Measurements from ENCODE around the gene FGF7. TPM values are rescaled to one million over a fixed set of nuclear protein-coding genes. Genes with fewer than 3 reads are reported as not detected.

Gene FGF7
- total RNA-seq, 2 donors from 2014 or later, result not detected

DNA sequence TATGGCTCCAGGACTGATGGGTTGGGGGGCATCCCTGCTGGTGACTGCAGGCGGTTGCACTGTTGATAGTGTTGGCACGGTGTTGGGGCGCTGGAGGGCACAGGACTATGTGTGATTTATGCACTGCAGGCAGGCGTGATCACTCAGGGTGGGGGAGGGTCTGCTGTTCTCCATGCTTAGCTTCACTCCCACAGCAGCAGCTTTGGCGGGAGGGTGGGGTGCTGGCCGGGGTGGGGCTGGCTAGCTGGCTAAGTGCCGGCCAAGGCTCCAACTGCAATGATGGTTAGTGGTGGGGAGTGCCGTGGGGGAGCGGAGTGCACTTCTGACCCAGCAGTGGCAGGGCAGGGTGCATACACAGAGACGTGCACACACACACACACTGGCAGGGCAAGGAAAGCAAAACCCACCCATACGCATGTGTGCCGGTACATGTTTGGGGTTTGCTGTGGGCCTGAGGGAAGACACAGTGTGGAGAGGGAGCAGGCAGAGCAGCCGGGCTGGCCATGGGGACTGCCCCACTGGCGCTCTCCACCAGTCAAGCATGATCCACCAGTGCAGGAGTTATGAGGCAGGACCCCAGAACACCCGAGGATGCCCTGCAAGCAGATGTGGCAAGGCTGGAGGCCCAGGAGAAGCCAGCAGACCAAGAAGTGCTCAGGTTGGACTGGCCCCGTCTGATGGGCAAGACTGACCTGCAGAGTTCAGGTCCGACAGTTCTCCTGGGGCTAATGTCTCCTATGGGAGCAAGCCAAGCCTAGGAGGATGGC lies 16.5 kb upstream of the FGF7 start:
- Mint-ChIP-seq H3K4me3 (no peak overlapping the region), H3K4me1 (no peaks in the 10 kb centered on the region), H3K36me3 (ENCODE audit: low read depth) (no peaks in the 10 kb centered on the region), H3K27me3 (ENCODE audit: insufficient read depth) (no peaks in the 10 kb centered on the region), H3K9me3 (peaks cover 3% of the 10 kb centered on the region), H3K27ac (no peak overlapping the region)
- H3K9me3 ChIP-seq (ENCODE audit: control insufficient read depth, low read length), result no peaks in the 10 kb centered on the region
- TF ChIP-seq, protein P1, sequence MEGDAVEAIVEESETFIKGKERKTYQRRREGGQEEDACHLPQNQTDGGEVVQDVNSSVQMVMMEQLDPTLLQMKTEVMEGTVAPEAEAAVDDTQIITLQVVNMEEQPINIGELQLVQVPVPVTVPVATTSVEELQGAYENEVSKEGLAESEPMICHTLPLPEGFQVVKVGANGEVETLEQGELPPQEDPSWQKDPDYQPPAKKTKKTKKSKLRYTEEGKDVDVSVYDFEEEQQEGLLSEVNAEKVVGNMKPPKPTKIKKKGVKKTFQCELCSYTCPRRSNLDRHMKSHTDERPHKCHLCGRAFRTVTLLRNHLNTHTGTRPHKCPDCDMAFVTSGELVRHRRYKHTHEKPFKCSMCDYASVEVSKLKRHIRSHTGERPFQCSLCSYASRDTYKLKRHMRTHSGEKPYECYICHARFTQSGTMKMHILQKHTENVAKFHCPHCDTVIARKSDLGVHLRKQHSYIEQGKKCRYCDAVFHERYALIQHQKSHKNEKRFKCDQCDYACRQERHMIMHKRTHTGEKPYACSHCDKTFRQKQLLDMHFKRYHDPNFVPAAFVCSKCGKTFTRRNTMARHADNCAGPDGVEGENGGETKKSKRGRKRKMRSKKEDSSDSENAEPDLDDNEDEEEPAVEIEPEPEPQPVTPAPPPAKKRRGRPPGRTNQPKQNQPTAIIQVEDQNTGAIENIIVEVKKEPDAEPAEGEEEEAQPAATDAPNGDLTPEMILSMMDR (conservative IDR thresholded peaks at IDR 0.05), result no peak
- H3K4me1 ChIP-seq (ENCODE audit: control insufficient read depth, insufficient read depth, low read length), result no peaks in the 10 kb centered on the region
- no peaks in the 10 kb centered on the region for H3K27me3 ChIP-seq (ENCODE audit: control insufficient read depth, insufficient read depth, low read length, poor library complexity, severe bottlenecking)
- no peak overlapping the region for H3K27ac ChIP-seq (ENCODE audit: low read depth, low read length)
- no peak overlapping the region for H3K9ac ChIP-seq (ENCODE audit: extremely low read depth, low read length, poor library complexity, severe bottlenecking)
- no peaks in the 10 kb centered on the region for H3K36me3 ChIP-seq (ENCODE audit: control insufficient read depth, insufficient read depth, low read length)
- DNase-seq, result no peak
- WGBS, 2 experiments (ENCODE audit: insufficient coverage in 1 of 2, insufficient read length in 1 of 2), result 92% methylated on average over 7 to 17 of the region's 17 CpGs
- no peak overlapping the region for H3K4me3 ChIP-seq (ENCODE audit: low read length)

DNA sequence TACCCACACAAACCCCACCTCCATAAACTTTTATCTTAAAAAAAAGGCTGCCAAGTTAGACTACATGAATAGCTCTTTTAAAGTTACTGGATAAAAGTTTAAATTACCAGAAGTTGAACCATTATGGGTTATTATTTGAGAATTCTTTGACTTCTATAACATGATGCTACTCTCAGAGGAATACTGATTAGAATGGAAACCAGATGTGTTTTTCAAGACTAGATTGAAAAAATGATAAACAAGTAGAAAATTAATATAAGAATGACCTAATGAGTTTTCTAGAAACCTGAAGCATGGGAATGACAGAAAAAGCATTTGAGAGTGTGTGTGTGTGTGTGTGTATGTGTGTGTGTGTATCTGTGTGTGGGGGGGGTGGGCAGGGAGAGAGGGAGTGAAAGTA lies 12.4 kb upstream of the FGF7 start:
- Histone ChIP-seq H3K4me3 (ENCODE audit: low read length) (no peak overlapping the region), H3K4me1 (ENCODE audit: control insufficient read depth, insufficient read depth, low read length) (no peaks in the 10 kb centered on the region), H3K27ac (ENCODE audit: low read depth, low read length) (no peak overlapping the region), H3K9me3 (ENCODE audit: control insufficient read depth, low read length) (no peaks in the 10 kb centered on the region), H3K36me3 (ENCODE audit: control insufficient read depth, insufficient read depth, low read length) (no peaks in the 10 kb centered on the region), H3K9ac (ENCODE audit: extremely low read depth, low read length, poor library complexity, severe bottlenecking) (no peak overlapping the region), H3K27me3 (ENCODE audit: control insufficient read depth, insufficient read depth, low read length, poor library complexity, severe bottlenecking) (no peaks in the 10 kb centered on the region)
- no peak for DNase-seq
- H3K4me1 Mint-ChIP-seq, result no peaks in the 10 kb centered on the region
- no peaks in the 10 kb centered on the region for H3K9me3 Mint-ChIP-seq
- H3K27me3 Mint-ChIP-seq (ENCODE audit: insufficient read depth), result no peaks in the 10 kb centered on the region
- H3K4me3 Mint-ChIP-seq, result no peak overlapping the region
- no peaks in the 10 kb centered on the region for H3K36me3 Mint-ChIP-seq (ENCODE audit: low read depth)
- TF ChIP-seq, protein P1 (conservative IDR thresholded peaks at IDR 0.05), result no peak
- H3K27ac Mint-ChIP-seq, result no peak overlapping the region

DNA sequence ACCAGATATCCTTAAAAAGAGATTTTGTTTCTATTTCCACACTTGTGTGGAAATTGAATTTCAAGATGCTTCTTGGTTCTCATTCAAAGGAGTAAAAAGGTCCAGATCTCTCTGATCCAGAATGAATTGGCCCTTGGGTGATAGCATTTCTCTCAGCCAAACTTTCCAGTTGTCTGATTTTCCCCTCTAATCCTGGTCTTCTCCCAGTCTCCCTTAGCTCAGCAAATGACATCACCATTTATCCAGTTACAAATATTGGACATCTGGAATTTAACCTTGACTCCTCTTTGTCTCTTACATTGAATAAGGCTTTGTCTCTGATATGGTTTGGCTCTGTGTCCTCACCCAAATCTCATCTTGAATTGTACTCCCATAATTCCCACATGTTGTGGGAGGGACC lies 10.2 kb upstream of the FGF7 start:
- no peak overlapping the region for H3K27ac Mint-ChIP-seq
- Histone ChIP-seq H3K9me3 (ENCODE audit: control insufficient read depth, low read length) (no peaks in the 10 kb centered on the region), H3K9ac (ENCODE audit: extremely low read depth, low read length, poor library complexity, severe bottlenecking) (no peak overlapping the region), H3K4me1 (ENCODE audit: control insufficient read depth, insufficient read depth, low read length) (no peaks in the 10 kb centered on the region), H3K36me3 (ENCODE audit: control insufficient read depth, insufficient read depth, low read length) (no peaks in the 10 kb centered on the region), H3K27ac (ENCODE audit: low read depth, low read length) (no peak overlapping the region), H3K4me3 (ENCODE audit: low read length) (no peak overlapping the region), H3K27me3 (ENCODE audit: control insufficient read depth, insufficient read depth, low read length, poor library complexity, severe bottlenecking) (no peaks in the 10 kb centered on the region)
- H3K27me3 Mint-ChIP-seq (ENCODE audit: insufficient read depth), result no peaks in the 10 kb centered on the region
- no peak overlapping the region for H3K4me3 Mint-ChIP-seq
- H3K36me3 Mint-ChIP-seq (ENCODE audit: low read depth), result no peaks in the 10 kb centered on the region
- H3K4me1 Mint-ChIP-seq, result no peaks in the 10 kb centered on the region
- TF ChIP-seq, protein P1 (conservative IDR thresholded peaks at IDR 0.05), result no peak
- DNase-seq, result no peak
- H3K9me3 Mint-ChIP-seq, result no peaks in the 10 kb centered on the region

All from endodermal cell (in vitro differentiated cells).